Tibial nerve (tissue), 3 donors: ENCODE measurements around the gene OXCT2.

ENCODE experiments used
- CTCF ChIP-seq, 5 experiments: fragments of 200-600 bp in 3 of 5; fragments of 450-650 bp in 2 of 5; sonication (generic) in 3 of 5; IDR thresholded peaks; one replicate each; pipeline ENCODE4 v1.5.1; 2016 to 2019; ENCODE audit warnings: antibody characterized with exemption in 5 of 5, mild to moderate bottlenecking in 3 of 5, moderate library complexity in 2 of 5
- POLR2A ChIP-seq, 2 donors: fragments of 450-650 bp; IDR thresholded peaks; one replicate each; pipeline ENCODE4 v1.6.1; 2017; ENCODE audit warnings: antibody characterized with exemption in 2 of 2, mild to moderate bottlenecking in 2 of 2, moderate library complexity in 2 of 2

- TF ChIP-seq CTCF (IDR thresholded peaks at IDR 0.05), result no peak
- no peak for TF ChIP-seq POLR2A (IDR thresholded peaks at IDR 0.05)
Observed at GRCh38 chr1:39722495-39722894, 48.7 kb downstream of the OXCT2 start.
